GM18499 (cell line): Measurements from ENCODE around the gene NPY.

Source experiments
- ATAC-seq: cut with Tn5 transposase; IDR thresholded peaks from one replicate; pipeline ENCODE4 v1.9.1; 2021; ENCODE audit warnings: moderate number of reproducible peaks; ENCODE audit not compliant: insufficient read depth, unreplicated experiment

The NPY gene

GRCh38 chr7:24312588-24312987 lies 28.6 kb downstream of the NPY start:
- ATAC-seq: no peak

- ATAC-seq: no peak
These were observed 29.8 kb downstream of the NPY start for GRCh38 chr7:24313777-24314176.

GRCh38 chr7:24316340-24316739 lies 32.4 kb downstream of the NPY start:
- ATAC-seq: no peak

- no peak for ATAC-seq
These were observed 34.3 kb downstream of the NPY start for GRCh38 chr7:24318326-24318725.

DNA sequence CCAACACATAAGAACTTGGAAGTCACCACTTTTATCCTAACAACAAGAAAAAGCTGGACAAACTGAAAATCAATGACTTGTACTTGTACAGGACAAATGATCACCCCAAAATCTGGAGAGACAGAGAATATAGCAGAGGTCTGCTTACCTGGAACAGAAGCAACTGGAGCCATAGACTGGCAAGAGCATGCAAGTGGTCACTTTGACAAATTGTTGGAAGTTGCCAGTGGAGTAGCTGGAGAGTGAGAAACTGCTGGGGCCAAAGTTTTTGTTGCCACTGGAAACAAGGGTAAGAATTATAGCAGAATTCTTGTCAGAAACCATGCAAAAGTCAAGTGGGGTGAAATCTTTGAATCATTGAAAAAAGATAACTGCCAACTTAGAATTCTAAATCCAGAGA lies 35.2 kb downstream of the NPY start:
- no peak for ATAC-seq

DNA sequence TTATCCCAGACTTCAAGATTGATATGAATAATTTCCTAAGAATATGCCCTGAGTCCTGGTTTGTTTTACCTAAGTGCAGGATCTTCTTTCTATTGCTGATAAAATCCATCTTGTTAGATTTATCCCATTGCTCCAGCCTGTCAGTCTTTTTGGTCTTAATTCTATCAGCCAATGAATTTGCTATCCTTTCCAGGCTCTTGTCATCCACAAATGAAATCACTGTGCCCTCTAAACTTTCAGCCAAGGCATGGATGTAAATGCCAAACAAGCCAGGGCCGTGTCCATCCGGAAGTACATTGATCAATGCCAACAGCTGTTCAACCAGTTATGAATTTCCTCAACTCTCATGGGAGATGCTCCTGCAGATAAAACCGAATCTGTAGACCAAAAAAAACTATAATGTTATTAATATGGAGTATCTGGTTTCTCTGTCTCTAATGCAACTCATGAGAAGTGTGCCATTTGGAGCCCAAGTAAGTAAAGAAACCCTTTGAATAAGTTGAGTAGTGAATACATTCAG lies 40.0 kb downstream of the NPY start:
- no peak for ATAC-seq

- peak; percentile 69 for ATAC-seq
These were observed 41.7 kb downstream of the NPY start for GRCh38 chr7:24325708-24326107.

DNA sequence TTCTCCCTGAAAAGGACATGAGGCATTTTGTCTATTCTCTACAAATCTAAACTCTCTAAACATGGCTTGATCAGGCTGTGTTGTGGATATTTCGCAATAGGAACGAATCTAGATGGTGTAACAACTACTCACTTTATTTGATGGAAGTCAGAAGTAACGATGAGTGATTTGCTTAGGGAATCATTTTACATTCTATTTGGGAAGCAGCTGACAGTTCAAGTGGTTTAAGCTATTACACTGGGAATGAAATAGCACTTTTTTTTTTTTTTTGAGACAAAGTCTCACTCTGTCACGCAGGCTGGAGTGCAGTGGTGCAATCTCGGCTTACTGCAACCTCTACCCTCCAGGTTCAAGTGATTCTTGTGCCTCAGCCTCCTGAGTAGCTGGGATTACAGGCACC lies 44.1 kb downstream of the NPY start:
- ATAC-seq: no peak

DNA sequence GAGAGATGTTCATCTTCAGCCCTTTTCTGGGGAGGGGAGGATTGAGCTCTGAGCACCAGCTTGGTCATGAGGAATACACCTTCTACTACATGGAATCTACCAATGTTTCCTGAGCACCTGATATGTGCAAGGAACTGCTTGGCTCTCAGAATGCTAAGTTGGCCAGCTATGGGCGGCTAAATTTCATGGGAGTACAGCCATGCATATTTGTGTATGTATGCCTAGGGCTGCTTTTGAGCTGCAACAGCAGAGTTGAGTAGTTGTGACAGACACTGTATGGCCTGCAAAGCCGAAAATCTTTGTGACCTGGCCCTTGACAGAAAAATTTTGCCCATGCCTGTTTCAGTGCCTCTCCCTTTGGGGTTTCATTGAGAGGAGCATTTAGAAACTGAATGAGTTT lies 44.9 kb downstream of the NPY start:
- ATAC-seq: no peak

GRCh38 chr7:24334012-24334411 lies 50.0 kb downstream of the NPY start:
- no peak for ATAC-seq

DNA sequence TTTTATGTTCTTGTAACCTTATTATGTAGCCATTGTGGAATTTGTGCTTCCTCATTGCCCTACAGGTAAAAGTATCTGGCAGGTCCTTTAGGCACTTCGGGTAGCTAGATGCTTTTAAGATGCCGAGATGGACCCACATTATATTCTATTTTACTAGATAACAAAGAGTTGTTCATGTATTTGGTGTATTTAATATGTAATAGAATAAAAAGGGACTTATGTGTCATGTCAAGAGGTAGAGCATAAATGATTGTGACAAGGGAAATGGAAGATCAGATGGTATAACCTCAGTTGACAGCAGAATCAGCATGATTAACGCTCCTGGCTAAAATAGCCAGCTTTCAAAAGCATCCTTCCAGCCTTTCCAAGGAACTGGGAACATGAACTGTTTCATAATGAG lies 50.6 kb downstream of the NPY start:
- ATAC-seq: no peak

DNA sequence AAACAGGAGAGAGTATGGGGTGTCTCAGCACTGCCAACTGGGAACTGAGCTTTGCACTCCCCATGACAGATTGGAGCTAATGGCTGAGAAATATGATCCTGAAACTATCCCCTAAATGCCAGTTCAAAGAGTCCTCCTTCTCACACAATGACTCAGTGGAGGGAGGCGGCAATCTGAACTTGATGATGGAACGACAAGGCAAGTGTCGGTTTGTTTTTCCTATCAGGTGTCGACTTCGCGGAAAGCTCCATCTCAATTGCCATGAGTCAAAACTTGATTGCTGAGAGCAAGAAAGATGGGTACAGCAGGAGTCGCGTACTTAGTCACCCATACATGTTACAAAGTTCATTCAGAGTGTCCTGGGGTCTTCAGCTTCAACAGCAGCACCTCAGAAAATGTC lies 52.5 kb downstream of the NPY start:
- no peak for ATAC-seq

DNA sequence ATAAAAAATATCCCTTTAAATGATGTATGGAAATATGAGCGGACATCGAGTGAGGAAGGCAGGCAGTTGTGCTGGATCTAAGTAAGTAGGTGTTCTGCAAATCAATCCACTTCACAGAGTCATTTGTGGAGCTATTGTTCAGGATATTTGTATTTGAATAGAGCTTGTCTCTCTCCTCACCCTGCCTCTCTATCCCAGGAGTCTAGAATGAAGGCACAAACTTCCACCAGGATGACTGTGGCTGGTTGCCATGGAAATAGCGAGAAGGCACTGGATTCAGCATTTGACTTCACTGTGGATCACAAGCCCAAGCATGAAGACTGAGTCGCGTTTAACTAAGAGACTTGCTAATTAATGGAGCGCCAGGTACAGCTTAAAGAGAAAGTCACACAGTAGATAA lies 53.2 kb downstream of the NPY start:
- no peak for ATAC-seq

DNA sequence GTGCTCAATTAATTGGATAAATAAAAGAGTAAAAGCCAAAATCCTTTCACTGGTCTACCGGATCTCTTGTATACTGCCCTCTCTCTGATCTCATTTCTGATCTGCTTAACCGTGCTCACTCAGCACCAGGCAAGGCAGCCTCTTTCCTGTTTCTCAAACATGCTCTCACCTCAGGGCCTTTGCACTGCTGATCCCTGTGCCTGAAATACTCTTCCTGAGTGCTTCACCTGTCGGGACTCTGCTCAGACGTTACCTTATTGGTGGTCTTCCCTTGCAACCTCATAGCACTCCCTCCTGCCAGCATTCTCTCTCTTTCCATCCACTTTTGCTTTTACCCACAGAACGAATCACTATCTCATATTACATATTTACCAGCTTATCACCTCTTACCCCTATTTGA lies 55.6 kb downstream of the NPY start:
- no peak for ATAC-seq

GRCh38 chr7:24340727-24341126 lies 56.7 kb downstream of the NPY start:
- ATAC-seq: no peak
